ENCODE data around the gene PRL.

DNA sequence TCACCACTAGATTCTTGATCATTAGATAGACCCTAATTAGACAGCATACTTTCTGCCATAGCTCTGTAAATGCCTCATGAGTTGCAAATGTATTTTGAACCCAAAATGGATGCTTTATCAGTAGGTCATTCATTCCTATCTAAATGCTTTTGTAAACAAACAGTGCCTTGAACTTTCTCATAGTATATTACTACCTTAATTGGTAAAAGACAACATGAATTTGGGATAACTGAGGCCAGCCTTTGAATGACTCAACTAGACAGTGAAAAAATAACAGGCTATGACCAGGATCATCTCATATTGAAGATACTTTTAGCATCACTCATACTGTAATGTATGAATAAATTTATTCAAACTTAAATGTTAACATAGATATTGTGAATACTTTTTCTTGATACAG is 37.0 kb upstream of the PRL start:
- TF ChIP-seq, protein P1, sequence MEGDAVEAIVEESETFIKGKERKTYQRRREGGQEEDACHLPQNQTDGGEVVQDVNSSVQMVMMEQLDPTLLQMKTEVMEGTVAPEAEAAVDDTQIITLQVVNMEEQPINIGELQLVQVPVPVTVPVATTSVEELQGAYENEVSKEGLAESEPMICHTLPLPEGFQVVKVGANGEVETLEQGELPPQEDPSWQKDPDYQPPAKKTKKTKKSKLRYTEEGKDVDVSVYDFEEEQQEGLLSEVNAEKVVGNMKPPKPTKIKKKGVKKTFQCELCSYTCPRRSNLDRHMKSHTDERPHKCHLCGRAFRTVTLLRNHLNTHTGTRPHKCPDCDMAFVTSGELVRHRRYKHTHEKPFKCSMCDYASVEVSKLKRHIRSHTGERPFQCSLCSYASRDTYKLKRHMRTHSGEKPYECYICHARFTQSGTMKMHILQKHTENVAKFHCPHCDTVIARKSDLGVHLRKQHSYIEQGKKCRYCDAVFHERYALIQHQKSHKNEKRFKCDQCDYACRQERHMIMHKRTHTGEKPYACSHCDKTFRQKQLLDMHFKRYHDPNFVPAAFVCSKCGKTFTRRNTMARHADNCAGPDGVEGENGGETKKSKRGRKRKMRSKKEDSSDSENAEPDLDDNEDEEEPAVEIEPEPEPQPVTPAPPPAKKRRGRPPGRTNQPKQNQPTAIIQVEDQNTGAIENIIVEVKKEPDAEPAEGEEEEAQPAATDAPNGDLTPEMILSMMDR (IDR thresholded peaks at IDR 0.05), result no peak
- TF ChIP-seq POLR2A (IDR thresholded peaks at IDR 0.05), result no peak
